ENCODE results near the gene WIF1.

Gene WIF1

DNA sequence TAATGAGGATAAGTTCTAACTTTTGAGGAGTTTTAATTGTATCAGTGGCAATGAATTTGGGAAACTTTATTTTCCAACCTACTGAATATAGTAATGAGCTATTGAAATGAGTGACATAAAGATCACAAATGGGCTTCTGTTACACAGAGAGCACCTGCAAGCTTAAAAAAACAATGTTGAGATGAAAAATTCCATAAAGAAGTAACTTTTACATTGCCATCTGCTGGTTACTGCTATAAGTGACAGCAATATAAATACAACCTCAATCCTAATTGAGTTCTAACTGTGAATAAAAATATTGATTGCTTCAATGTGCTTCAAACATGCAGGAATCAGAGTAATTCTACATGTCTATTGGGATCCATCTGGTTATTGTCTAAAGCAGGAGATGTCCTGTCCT lies 14.2 kb downstream of the WIF1 start:
- TF ChIP-seq, protein P1, sequence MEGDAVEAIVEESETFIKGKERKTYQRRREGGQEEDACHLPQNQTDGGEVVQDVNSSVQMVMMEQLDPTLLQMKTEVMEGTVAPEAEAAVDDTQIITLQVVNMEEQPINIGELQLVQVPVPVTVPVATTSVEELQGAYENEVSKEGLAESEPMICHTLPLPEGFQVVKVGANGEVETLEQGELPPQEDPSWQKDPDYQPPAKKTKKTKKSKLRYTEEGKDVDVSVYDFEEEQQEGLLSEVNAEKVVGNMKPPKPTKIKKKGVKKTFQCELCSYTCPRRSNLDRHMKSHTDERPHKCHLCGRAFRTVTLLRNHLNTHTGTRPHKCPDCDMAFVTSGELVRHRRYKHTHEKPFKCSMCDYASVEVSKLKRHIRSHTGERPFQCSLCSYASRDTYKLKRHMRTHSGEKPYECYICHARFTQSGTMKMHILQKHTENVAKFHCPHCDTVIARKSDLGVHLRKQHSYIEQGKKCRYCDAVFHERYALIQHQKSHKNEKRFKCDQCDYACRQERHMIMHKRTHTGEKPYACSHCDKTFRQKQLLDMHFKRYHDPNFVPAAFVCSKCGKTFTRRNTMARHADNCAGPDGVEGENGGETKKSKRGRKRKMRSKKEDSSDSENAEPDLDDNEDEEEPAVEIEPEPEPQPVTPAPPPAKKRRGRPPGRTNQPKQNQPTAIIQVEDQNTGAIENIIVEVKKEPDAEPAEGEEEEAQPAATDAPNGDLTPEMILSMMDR (IDR thresholded peaks at IDR 0.05; ENCODE audit: borderline replicate concordance, control extremely low read depth, extremely low read depth, insufficient read depth, missing control alignments), result peak; percentile 14
- in situ Hi-C loops (cut with MboI; ENCODE audit: low sequenced_read_pairs, unreplicated experiment), result loop anchor here (25.0 kb wide), 1 partner anchor 570 kb away; no protein-coding TSS in a partner anchor
- DNase-seq (ENCODE audit: low spot score), result peak; percentile 9

DNA sequence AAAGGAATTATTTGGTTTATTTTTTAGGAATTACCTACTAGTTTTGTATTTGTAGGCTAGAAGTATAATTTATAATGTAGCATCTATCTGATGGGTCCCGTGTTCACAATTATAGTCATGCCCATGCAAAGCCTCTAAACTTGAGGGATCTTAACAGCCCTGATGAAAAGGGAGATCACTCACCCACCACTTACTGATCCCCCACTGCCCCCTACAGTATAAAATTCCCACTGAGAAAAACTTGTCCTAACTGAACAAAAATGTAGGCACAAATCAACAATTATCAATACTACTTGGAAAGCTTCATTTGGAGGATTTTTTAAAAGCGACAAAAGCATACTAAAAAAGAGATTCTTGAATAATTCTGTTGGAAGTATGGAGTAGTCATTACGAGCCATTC lies 21.0 kb downstream of the WIF1 start:
- in situ Hi-C loops (cut with MboI; ENCODE audit: low sequenced_read_pairs, unreplicated experiment), result loop anchor here (25.0 kb wide), 1 partner anchor 563 kb away; no protein-coding TSS in a partner anchor
- DNase-seq (ENCODE audit: low spot score), result no peak
- TF ChIP-seq, protein P1 (IDR thresholded peaks at IDR 0.05; ENCODE audit: borderline replicate concordance, control extremely low read depth, extremely low read depth, insufficient read depth, missing control alignments), result no peak

DNA sequence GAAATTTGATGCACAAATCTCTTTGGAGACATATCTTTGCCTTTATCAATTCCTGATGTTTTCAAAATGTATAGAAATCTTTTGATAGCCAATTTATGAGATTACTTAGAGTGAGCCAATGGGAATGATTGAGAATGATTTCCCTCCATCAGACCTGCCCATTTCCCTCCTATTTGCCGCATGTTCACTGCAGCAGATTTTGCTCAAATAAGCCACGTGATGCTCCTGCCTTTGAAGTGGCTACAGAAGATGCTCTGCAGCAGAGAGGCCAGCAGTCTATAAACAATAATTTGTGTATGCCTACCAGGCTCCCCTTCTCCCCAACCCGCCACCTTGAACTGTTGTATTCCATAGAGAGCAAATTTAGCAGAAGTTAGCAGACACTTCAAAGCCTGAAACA lies 21.9 kb downstream of the WIF1 start:
- in situ Hi-C loops (cut with MboI; ENCODE audit: low sequenced_read_pairs, unreplicated experiment), result no loop called here
- TF ChIP-seq, protein P1 (IDR thresholded peaks at IDR 0.05; ENCODE audit: borderline replicate concordance, control extremely low read depth, extremely low read depth, insufficient read depth, missing control alignments), result no peak
- no peak for DNase-seq (ENCODE audit: low spot score)

DNA sequence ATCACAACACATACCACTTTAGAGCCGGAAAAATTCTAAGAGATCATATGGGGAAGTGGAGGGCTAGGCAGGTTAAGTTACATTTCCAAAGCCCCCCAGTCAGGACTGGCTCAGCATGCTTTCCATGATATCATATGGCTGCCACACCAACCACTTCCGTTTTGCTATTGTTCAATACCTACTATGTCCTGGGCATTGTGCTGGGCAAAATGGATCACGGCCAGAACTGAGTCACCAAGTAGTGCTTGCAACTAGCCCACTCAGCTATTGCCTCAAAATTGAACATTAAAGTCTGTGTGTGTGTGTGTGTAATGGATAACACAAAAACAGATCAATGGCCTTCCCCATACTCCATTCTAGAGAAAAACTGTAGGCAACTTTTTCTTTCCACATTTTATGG lies 22.7 kb downstream of the WIF1 start:
- in situ Hi-C loops (cut with MboI; ENCODE audit: low sequenced_read_pairs, unreplicated experiment), result no loop called here
- no peak for DNase-seq (ENCODE audit: low spot score)

DNA sequence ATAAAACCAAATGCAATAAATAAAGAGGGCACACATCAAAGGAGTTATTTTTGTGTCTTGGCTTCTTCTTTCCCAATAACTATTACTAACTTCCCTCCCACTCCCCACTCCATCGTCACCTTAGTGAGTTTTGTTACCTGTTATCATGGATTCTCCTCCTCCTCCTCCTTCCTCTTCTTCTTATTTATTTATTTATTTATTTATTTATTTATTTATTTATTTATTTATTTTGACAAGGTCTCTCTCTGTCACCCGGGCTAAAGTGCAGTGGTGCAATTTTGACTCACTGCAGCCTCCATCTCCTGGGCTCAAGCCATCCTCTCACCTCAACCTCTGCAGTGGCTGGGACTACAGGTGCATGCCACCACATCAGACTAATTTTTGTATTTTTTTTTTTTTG lies 26.4 kb downstream of the WIF1 start:
- in situ Hi-C loops (cut with MboI; ENCODE audit: low sequenced_read_pairs, unreplicated experiment), result no loop called here
- DNase-seq (ENCODE audit: low spot score), result no peak
- TF ChIP-seq, protein P1 (IDR thresholded peaks at IDR 0.05; ENCODE audit: borderline replicate concordance, control extremely low read depth, extremely low read depth, insufficient read depth, missing control alignments), result no peak

More for the DNA sequence above, 22.7 kb downstream of the WIF1 start:
- TF ChIP-seq, protein P1 (IDR thresholded peaks at IDR 0.05; ENCODE audit: borderline replicate concordance, control extremely low read depth, extremely low read depth, insufficient read depth, missing control alignments), result no peak

DNA sequence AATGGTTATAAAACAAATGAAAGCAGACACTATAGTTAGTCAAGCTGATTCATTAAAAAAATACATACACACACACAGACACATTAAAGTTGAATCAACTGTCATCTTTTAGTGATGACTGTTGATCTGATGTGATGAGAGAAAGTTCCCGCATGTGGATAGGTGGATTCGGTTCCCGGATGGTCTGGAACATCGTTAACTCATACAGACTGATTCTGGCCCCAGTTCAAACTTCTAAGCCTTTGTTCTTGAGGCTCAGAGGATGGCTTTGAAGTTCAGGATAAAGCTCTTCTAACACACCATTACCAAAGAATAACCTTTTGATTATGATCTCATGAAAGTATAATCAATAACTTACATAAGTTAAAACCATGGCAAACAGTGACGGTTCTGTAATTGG lies 27.5 kb downstream of the WIF1 start:
- in situ Hi-C loops (cut with MboI; ENCODE audit: low sequenced_read_pairs, unreplicated experiment), result no loop called here

More for the DNA sequence above, 27.5 kb downstream of the WIF1 start:
- no peak for DNase-seq (ENCODE audit: low spot score)
- TF ChIP-seq, protein P1 (IDR thresholded peaks at IDR 0.05; ENCODE audit: borderline replicate concordance, control extremely low read depth, extremely low read depth, insufficient read depth, missing control alignments), result no peak

Measured in GM13976 (cell line).